Right renal cortex interstitium (tissue), 3 donors: ENCODE measurements around the gene CAMK2A. TPM values are rescaled to one million over a fixed set of nuclear protein-coding genes. Genes with fewer than 3 reads are reported as not detected.

Experiments
- DNase-seq, 3 donors: peaks; one replicate each; pipeline ENCODE4 v3.0.0-alpha.2; 2013; ENCODE audit warnings: low read depth in 3 of 3, low spot score in 2 of 3
- polyA plus RNA-seq, 3 donors: library from polyadenylated mRNA; unstranded; fragments of 120-200 nt; gene quantifications; one replicate each; pipeline ENCODE4 v1.2.1, GENCODE V29; 2013; ENCODE audit not compliant: insufficient read length in 3 of 3

Gene CAMK2A
- polyA plus RNA-seq, 3 donors, result 2.5 to 4.4 (median 2.5) TPM

- DNase-seq, result no peak
These were observed 27.8 kb upstream of the CAMK2A start for GRCh38 chr5:150317048-150318003.

- DNase-seq, result no peak
These were observed 26.7 kb upstream of the CAMK2A start for GRCh38 chr5:150316320-150316719.

GRCh38 chr5:150315245-150315644, 25.7 kb upstream of the CAMK2A start:
- DNase-seq, result no peak

DNA sequence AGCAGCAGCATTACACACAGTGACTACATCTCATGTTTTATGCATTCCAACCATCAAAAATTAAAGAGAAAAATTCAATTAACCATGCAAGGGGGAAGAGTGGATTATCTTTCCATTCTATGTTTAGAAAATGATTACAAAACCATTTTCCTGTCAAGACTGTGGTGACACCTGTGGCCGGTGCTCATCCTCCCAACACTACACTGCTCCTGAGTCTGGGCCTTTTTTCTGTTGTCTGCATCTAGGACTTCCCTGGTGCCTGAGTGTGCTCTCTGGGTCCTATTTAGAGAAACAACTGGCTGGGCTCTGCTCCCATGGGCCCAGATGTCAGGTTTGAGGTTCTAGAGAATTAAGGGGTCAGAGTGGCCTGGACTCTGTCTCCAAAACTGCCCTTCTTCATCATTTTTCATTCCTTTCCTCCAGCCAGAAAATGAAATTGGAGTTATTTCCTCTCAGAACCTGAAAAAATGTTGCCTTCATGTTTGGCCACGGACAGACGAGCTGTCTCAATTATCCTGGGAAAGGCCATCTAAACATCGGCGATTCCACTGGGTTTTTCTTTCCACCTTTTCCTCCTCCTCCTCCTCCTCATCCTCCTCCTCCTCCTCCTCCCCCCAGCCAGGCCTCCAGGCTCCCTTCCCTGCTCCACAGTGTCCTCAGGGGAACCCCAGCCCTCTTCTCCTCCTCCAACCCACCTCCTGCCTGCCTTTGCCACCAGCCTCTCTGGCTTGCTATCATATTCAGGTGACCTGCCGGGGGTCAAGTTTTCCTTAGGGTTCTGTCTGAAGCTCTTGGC, 24.5 kb upstream of the CAMK2A start:
- no peak for DNase-seq

DNA sequence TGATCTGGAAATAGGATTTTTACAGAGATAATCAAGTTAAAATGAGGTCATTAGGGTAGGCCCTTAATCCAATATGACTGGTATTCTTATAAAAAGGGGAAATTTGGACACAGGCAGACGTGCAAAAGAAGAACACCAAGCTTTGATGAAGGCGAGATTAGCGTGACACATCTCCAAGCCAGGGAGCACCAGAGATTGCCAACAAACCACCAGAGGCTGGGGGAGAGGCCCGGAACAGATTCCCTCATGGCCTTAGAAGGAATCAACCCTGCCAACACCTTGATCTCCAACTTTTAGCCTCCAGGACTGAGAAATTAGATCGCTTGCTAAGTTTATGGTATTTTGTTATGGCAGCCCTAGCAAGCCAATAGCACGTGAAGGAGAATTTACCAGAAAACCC, 23.9 kb upstream of the CAMK2A start:
- no peak for DNase-seq

DNA sequence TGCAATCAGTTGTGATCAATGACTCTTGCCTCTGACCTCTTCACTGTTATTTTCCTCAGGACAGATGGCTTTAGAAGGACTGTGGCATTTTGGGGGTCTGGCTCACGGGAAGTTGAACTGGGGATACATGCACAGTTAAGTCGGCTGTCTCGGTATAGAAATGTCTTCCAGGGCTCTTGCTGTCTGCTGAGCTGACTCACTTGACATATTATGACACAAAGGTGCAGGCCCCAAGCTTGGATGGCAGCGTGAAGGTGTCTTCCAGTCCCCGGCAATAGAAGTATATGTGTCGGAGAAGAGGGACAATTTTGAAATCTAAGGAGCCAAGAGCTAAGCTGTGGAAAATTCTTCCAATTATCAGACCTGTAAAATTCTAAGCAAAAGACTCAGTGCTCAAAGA, 22.9 kb upstream of the CAMK2A start:
- no peak for DNase-seq

GRCh38 chr5:150311015-150311692, 21.6 kb upstream of the CAMK2A start:
- no peak for DNase-seq

DNA sequence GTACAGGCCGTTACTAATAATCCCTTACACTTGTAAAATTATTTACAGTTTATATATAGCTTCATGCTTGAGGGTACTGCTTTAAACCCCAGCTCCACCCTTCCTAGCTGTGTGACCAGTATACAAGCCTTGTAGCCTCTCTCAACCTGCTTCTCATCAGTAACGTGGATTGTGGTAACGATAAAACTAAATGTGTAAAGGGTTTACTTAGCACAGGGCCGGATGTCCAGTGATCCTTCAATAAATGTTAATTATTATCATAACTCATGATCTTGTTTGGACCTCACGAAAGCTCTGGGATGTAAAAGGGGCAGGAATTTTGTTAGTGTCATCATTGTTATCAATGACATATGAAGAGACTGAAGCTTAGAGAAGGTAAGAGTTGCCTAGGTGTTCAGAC, 20.7 kb upstream of the CAMK2A start:
- DNase-seq, result no peak

DNA sequence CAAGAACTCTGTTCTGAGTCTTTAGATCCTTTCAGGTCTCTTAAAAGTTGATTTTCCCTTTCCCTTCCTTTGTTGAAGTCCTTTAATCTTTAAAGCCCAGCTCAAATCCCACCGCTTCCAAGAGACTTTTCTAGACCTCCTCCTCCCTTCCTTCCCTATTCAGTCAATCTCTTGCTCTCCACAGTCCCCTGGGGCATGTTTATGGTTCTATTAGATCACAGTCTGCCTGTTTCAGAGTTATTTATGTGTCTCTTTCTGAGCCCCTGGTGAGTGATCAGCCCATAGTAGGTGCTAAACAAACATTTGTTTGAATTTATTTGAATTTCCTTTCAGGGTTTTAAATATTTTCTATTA, 20.3 kb upstream of the CAMK2A start:
- no peak for DNase-seq

- no peak for DNase-seq
These were observed 19.7 kb upstream of the CAMK2A start for GRCh38 chr5:150309101-150309885.

DNA sequence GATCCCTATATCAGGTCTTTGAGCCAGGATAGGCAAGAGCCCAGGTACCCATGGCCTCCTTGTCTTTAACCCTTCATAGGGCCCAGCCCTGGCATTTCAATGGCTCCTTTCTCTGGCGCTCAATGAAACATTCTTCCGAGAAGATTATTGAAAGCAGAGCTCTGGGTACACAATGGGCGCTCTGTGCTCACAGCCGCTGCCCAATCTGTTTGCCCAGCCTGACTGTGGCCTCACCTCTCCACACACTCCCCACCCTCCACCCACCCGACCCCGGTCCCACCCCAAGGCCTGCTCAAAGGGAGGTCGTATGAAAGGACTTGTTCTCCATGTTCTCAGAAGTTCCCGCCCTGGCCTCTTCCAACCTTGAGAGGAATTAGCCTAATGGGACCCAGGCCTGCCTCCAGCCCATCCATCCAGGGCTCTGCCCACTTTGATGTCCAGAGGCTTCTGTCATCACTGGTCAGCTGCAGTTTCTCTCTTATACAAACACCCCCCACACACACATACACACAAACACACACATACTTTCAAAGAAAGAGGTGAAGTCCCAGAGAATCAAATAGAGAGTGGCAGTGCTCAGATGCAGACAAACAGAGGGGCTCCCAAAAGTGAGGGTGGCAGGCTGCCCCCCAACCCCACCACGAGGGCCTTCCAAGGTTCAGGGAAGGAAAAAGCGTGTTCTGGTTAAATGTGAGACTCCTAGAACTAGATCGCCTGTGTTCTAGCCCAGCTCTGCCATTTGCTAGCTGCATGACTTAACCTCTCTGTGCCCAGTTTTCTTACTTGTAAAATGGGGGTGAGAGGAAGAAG, 18.2 kb upstream of the CAMK2A start:
- DNase-seq, result no peak

DNA sequence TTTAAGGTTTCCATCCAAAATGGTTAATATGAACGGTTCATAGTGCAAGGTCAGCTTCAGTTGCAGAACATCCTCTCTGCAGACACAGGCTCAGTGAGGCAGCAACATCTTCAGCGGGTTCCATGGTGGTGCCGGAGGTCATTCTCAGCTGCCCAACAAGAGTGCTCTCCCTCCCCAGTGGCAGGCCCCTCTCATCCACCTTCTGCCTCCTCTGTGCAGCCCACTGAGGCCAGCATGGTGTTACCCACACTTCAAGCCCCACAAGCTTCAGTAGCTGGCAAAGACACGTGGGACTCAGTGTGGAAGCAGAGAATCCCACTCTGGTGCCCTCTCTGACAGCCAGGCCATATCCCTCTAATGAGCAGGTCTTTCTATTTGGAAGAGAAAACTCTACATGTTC, 17.2 kb upstream of the CAMK2A start:
- DNase-seq, result no peak

DNA sequence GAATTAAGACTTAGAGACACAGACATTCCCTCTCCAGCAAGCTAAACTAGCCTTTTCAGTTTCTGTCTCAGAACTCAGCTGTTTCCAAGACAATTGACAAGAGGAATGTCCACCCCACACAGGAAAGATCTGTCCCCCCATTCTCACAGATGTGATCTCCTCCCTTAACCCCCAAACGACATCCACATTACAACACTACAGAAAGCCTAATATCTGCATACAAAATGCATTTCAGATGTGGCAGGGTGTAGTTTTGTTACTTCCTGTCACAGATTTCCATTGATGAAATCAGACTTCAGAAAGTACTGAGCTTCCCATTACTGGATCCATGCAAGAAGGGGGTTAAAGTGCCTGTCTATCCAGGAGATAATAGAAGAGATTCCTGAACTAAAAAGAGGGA, 16.0 kb upstream of the CAMK2A start:
- DNase-seq, result no peak

- DNase-seq, result no peak
These were observed 15.5 kb upstream of the CAMK2A start for GRCh38 chr5:150305095-150305494.

GRCh38 chr5:150304481-150305081, 15.0 kb upstream of the CAMK2A start:
- no peak for DNase-seq

DNA sequence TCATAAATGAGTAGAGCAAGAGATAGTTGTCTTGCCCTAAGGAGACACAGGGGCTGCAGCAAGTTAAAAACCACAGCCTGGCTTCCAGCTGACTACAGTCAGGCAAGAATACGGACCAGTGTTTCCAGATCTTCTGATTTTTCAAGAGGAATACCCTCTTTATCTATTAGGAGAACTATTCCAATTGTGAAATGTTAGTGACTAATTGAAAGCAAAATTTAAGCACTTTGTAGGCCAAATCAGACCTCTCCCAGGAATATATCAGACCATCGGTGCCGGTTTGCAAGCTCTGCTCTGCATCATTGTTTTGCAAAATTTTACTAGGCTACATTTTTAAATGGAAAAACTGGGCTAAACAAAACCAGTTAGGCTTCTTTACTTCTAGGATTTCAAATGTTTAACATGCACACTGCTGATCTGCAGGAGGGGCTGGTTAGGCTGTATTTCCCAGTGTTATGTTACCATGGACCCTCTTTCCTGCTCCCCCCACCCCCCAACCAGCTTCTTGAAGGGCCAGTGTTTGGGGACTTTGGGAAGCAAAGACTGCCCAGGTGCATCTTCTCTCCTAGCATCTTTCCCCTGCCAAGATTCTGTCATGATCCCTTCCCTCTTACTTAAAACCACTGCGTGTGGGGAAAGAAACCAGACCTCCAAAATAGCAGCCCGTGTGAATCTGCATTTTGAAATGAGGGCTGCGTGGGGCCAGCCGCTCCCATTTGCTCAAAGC, 14.2 kb upstream of the CAMK2A start:
- DNase-seq, result peak; percentile 68 to 77 (median 75)

DNA sequence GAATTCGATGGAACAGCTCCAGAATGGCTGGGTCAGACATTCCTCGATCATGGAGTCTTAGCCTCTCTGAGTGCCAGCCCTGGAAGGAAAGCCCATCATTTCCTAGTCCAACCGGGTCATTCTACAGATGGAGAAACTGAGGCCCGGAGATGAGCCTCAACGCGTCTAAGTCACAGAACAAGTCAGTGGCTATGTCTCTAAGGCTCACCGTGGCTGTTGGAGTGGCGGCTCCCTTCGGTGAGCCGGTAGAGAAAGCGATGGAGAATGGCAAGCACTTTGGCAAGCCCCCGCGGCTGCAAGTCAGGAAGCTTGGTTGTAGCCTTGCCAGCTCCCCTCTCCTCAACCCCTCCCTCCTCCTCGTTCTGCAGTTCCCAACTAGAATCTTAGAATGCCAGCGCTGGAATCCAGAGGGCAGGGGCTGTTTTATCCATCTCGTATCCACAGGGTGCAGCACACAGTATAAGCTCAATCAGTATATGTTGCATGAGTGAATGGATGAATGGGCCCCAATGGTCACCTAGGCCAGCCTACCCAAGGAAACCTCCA, 13.6 kb upstream of the CAMK2A start:
- no peak for DNase-seq

GRCh38 chr5:150302301-150303069, 12.9 kb upstream of the CAMK2A start, which contains the start of gene ARSI:
TSS of gene ARSI (minus strand) at chr5:150302905. CDS start at chr5:150302373, 532 bp downstream.
- no peak for DNase-seq
